ENCODE measurements around the gene MSN. TPM values are rescaled to one million over a fixed set of nuclear protein-coding genes. Genes with fewer than 3 reads are reported as not detected.

Gene MSN
- total RNA-seq, 1 experiment from 2014 or later, result 119 TPM

DNA sequence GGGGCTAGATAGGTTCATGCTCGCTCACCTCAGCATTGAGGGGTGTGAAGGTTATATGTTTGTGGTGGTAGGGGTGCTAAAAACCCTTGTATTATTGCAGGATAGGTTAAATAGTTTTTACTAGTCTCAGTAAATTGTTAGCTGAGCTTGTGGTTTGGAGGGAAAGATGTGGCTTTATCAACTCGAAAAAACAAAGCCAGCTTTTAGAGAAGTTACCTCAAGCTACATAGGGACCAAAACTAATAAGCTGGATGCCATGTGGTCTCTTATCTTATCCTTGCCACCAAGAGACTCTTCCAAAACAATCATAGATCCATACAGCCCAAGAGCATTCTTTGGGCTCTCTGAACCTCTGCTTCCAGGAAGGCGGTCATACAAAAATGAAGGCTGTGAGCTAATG, 29.2 kb downstream of the MSN start:
- H3K36me3 ChIP-seq (ENCODE audit: control insufficient read depth in 1 of 2, insufficient read depth in 2 of 2, low read length in 2 of 2), result no peaks in the 10 kb centered on the region
- no peak overlapping the region for H3K27ac ChIP-seq (ENCODE audit: low read depth, low read length)
- H2AFZ ChIP-seq (ENCODE audit: low read depth, low read length, poor library complexity, severe bottlenecking), result no peak overlapping the region
- H3K9me2 ChIP-seq (ENCODE audit: insufficient read depth), result no peaks in the 10 kb centered on the region
- H3K4me1 ChIP-seq (ENCODE audit: control insufficient read depth in 1 of 2, insufficient read depth in 2 of 2, low read length in 2 of 2), result no peaks in the 10 kb centered on the region
- ATAC-seq, result no peak
- H3K9ac ChIP-seq (ENCODE audit: low read length), result no peak overlapping the region
- no peaks in the 10 kb centered on the region for H3K27me3 ChIP-seq (ENCODE audit: insufficient read depth, low read length)
- CTCF ChIA-PET, result no interaction called here
- no TSS peak for BruUV-seq (replicated peaks)
- no peaks in the 10 kb centered on the region for H4K20me1 ChIP-seq (ENCODE audit: insufficient read depth)
- intact Hi-C loops (cut with micrococcal nuclease), result no loop called here
- H3K4me3 ChIP-seq (replicated peaks in 1 of 2; ENCODE audit: low read depth in 1 of 2, low read length in 2 of 2), result no peak overlapping the region
- no peaks in the 10 kb centered on the region for H3K9me3 ChIP-seq (ENCODE audit: control insufficient read depth in 1 of 2, insufficient read depth in 1 of 2, low read depth in 1 of 2, low read length in 2 of 2)
- POLR2A ChIA-PET, result no interaction called here
- TF ChIP-seq CEBPB (IDR thresholded peaks at IDR 0.05; ENCODE audit: low read depth) (no peak), SRF (IDR thresholded peaks at IDR 0.05; ENCODE audit: low read depth) (no peak), FOSL1 (IDR thresholded peaks at IDR 0.05; ENCODE audit: low read depth) (no peak), POLR2A (IDR thresholded peaks at IDR 0.05; ENCODE audit: borderline replicate concordance, extremely low read depth, insufficient read depth, insufficient read length) (no peak), EGR1 (IDR thresholded peaks at IDR 0.05; ENCODE audit: low read depth) (no peak), SIN3A (IDR thresholded peaks at IDR 0.05; ENCODE audit: low read depth) (no peak), TCF7L2 (IDR thresholded peaks at IDR 0.05; ENCODE audit: borderline replicate concordance, extremely low read depth, insufficient read depth, insufficient read length) (no peak), EZH2 (IDR thresholded peaks at IDR 0.05) (no peak), SP1 (IDR thresholded peaks at IDR 0.05; ENCODE audit: low read depth) (no peak), CBX3 (IDR thresholded peaks at IDR 0.05; ENCODE audit: low read depth) (no peak), POLR2AphosphoS5 (IDR thresholded peaks at IDR 0.05; ENCODE audit: low read depth, low read length) (no peak), YY1 (IDR thresholded peaks at IDR 0.05; ENCODE audit: extremely low read depth, insufficient replicate concordance, low read depth, low read length) (no peak), RAD21 (IDR thresholded peaks at IDR 0.05; ENCODE audit: low read depth) (no peak), ZNF274 (IDR thresholded peaks at IDR 0.05; ENCODE audit: low read depth, low read length) (no peak), ELF1 (IDR thresholded peaks at IDR 0.05; ENCODE audit: borderline replicate concordance, low read depth) (no peak), EZH2phosphoT487 (IDR thresholded peaks at IDR 0.05; ENCODE audit: borderline replicate concordance) (no peak)
- TF ChIP-seq, protein P1, sequence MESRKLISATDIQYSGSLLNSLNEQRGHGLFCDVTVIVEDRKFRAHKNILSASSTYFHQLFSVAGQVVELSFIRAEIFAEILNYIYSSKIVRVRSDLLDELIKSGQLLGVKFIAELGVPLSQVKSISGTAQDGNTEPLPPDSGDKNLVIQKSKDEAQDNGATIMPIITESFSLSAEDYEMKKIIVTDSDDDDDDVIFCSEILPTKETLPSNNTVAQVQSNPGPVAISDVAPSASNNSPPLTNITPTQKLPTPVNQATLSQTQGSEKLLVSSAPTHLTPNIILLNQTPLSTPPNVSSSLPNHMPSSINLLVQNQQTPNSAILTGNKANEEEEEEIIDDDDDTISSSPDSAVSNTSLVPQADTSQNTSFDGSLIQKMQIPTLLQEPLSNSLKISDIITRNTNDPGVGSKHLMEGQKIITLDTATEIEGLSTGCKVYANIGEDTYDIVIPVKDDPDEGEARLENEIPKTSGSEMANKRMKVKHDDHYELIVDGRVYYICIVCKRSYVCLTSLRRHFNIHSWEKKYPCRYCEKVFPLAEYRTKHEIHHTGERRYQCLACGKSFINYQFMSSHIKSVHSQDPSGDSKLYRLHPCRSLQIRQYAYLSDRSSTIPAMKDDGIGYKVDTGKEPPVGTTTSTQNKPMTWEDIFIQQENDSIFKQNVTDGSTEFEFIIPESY (IDR thresholded peaks at IDR 0.05; ENCODE audit: extremely low read depth, insufficient replicate concordance, low read length), result no peak
- TF ChIP-seq, protein P2, sequence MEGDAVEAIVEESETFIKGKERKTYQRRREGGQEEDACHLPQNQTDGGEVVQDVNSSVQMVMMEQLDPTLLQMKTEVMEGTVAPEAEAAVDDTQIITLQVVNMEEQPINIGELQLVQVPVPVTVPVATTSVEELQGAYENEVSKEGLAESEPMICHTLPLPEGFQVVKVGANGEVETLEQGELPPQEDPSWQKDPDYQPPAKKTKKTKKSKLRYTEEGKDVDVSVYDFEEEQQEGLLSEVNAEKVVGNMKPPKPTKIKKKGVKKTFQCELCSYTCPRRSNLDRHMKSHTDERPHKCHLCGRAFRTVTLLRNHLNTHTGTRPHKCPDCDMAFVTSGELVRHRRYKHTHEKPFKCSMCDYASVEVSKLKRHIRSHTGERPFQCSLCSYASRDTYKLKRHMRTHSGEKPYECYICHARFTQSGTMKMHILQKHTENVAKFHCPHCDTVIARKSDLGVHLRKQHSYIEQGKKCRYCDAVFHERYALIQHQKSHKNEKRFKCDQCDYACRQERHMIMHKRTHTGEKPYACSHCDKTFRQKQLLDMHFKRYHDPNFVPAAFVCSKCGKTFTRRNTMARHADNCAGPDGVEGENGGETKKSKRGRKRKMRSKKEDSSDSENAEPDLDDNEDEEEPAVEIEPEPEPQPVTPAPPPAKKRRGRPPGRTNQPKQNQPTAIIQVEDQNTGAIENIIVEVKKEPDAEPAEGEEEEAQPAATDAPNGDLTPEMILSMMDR (IDR thresholded peaks at IDR 0.05 in 2 of 3, conservative IDR thresholded peaks at IDR 0.05 in 1 of 3; ENCODE audit: borderline replicate concordance in 1 of 3, insufficient read depth in 1 of 3, low read depth in 2 of 3, low read length in 2 of 3), result no peak
- TF ChIP-seq, protein P3, sequence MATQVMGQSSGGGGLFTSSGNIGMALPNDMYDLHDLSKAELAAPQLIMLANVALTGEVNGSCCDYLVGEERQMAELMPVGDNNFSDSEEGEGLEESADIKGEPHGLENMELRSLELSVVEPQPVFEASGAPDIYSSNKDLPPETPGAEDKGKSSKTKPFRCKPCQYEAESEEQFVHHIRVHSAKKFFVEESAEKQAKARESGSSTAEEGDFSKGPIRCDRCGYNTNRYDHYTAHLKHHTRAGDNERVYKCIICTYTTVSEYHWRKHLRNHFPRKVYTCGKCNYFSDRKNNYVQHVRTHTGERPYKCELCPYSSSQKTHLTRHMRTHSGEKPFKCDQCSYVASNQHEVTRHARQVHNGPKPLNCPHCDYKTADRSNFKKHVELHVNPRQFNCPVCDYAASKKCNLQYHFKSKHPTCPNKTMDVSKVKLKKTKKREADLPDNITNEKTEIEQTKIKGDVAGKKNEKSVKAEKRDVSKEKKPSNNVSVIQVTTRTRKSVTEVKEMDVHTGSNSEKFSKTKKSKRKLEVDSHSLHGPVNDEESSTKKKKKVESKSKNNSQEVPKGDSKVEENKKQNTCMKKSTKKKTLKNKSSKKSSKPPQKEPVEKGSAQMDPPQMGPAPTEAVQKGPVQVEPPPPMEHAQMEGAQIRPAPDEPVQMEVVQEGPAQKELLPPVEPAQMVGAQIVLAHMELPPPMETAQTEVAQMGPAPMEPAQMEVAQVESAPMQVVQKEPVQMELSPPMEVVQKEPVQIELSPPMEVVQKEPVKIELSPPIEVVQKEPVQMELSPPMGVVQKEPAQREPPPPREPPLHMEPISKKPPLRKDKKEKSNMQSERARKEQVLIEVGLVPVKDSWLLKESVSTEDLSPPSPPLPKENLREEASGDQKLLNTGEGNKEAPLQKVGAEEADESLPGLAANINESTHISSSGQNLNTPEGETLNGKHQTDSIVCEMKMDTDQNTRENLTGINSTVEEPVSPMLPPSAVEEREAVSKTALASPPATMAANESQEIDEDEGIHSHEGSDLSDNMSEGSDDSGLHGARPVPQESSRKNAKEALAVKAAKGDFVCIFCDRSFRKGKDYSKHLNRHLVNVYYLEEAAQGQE (IDR thresholded peaks at IDR 0.05; ENCODE audit: low read depth), result no peak
- TF ChIP-seq, protein P4, sequence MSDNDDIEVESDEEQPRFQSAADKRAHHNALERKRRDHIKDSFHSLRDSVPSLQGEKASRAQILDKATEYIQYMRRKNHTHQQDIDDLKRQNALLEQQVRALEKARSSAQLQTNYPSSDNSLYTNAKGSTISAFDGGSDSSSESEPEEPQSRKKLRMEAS (IDR thresholded peaks at IDR 0.05), result no peak
- H3K79me2 ChIP-seq (ENCODE audit: insufficient read depth, low read length), result peaks cover 85% of the 10 kb centered on the region
- no peak overlapping the region for H3K4me2 ChIP-seq (ENCODE audit: low read length)
- no peak for DNase-seq (ENCODE audit: low read depth, low spot score)
- RAD21 ChIA-PET (ENCODE audit: low non-redundant PET in 1 of 2, low total read pairs in 2 of 2, uncharacterized antibody in 2 of 2, unreplicated experiment in 2 of 2), result no interaction called here
